ENCODE results near the gene GABRG3. TPM values are rescaled to one million over a fixed set of nuclear protein-coding genes. Genes with fewer than 3 reads are reported as not detected.

The GABRG3 gene
- total and polyA plus RNA-seq, 2 donors (not counting 3 experiments of a cell fraction or from before 2014, with no cell fraction given): not detected

DNA sequence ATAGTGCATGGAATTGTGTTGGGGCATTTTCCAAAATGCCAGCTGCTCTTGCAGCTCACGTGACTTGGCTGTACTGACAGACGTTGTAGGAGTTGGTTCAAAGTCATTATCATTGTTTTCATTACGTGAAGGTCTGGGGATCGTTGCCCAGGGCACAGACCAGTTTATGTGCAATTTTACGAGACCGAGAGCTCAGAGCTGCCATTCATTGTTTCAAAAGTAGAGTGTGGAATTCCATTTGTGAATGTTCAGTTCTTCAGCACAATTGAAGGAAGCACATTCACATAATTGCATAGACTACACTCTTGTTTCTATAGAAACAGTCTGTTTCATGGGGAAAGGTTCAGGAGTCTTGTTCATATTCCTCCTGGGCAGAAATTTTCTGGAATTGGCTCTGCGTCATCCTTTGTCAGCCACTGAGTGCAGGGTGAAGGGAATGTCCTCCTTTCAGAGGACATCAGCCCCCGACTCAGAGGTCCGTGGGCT lies 54.5 kb downstream of the GABRG3 start:
- FAIRE-seq: no peak
- Histone ChIP-seq H3K9ac (replicated peaks; ENCODE audit: extremely low read depth, insufficient read depth, low read length) (no peak overlapping the region), H4K20me1 (replicated peaks; ENCODE audit: control insufficient read depth, extremely low read depth, insufficient read depth, low read length) (no peaks in the 10 kb centered on the region), H3K4me2 (ENCODE audit: insufficient read depth, low read length) (no peak overlapping the region), H3K27ac (ENCODE audit: insufficient read depth, low read depth, low read length) (no peak overlapping the region), H3K9me1 (replicated peaks; ENCODE audit: control insufficient read depth, extremely low read depth, insufficient read depth, low read length) (no peaks in the 10 kb centered on the region), H3K79me2 (ENCODE audit: control insufficient read depth, insufficient read depth, low read length) (no peaks in the 10 kb centered on the region), H3K4me1 (ENCODE audit: control insufficient read depth, extremely low read depth, insufficient read depth, low read length) (no peaks in the 10 kb centered on the region), H2AFZ (ENCODE audit: low read depth, low read length) (no peak overlapping the region), H3K36me3 (ENCODE audit: control insufficient read depth in 2 of 2, extremely low read depth in 1 of 2, insufficient read depth in 2 of 2, low read length in 2 of 2) (no peaks in the 10 kb centered on the region), H3K9me3 (replicated peaks; ENCODE audit: control insufficient read depth, insufficient read depth, low read length) (peaks cover 3% of the 10 kb centered on the region), H3K4me3 (replicated peaks in 1 of 3; ENCODE audit: insufficient read depth in 1 of 3, low read depth in 1 of 3, low read length in 3 of 3) (no peak overlapping the region), H3K27me3 (ENCODE audit: control insufficient read depth in 2 of 2, insufficient read depth in 2 of 2, low read length in 2 of 2) (no peaks in the 10 kb centered on the region)
- no peak for TF ChIP-seq POLR2AphosphoS5 (IDR thresholded peaks at IDR 0.05; ENCODE audit: insufficient read depth, low read depth, low read length)
- TF ChIP-seq GATA2 (IDR thresholded peaks at IDR 0.05; ENCODE audit: insufficient read depth, insufficient read length, low read depth, low read length): no peak
- TF ChIP-seq, protein P1, sequence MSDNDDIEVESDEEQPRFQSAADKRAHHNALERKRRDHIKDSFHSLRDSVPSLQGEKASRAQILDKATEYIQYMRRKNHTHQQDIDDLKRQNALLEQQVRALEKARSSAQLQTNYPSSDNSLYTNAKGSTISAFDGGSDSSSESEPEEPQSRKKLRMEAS (IDR thresholded peaks at IDR 0.05; ENCODE audit: insufficient read depth, insufficient read length): no peak
- TF ChIP-seq FOS (IDR thresholded peaks at IDR 0.05; ENCODE audit: borderline replicate concordance, insufficient read depth, low read length): no peak
- DNase-seq (ENCODE audit: low read depth, low spot score): no peak
- BruUV-seq (replicated peaks): no TSS peak
- dilution Hi-C loops (cut with MboI; ENCODE audit: extremely low pct_ligation_motif_present, low sequenced_read_pairs) (no loop called here), intact Hi-C loops (cut with micrococcal nuclease) (no loop called here)
- ChIA-PET POLR2A (no interaction called here), CTCF (no interaction called here)

DNA sequence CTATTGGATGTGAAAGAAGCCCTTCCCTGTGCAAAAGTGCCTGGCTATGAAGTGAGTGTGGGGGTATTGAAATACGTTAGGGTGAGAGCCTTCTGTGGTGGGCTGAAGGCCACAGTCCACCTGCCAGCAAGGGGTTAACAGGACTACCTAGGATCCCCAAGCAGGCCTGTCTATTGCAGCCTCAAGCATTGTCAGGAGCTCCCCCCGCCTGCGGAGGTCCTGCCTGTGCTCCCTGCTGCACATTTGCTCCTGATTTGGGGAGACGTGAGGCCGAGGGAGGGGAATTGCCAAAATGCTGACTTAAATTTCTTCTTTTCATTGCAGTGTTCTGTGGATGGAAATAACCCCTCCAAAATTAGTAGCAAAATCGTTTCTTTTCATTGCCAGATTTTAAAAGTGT lies 56.2 kb downstream of the GABRG3 start:
- Histone ChIP-seq H3K27me3 (ENCODE audit: control insufficient read depth in 2 of 2, insufficient read depth in 2 of 2, low read length in 2 of 2) (no peaks in the 10 kb centered on the region), H3K79me2 (ENCODE audit: control insufficient read depth, insufficient read depth, low read length) (no peaks in the 10 kb centered on the region), H3K9me1 (replicated peaks; ENCODE audit: control insufficient read depth, extremely low read depth, insufficient read depth, low read length) (no peaks in the 10 kb centered on the region), H3K4me3 (replicated peaks in 1 of 3; ENCODE audit: insufficient read depth in 1 of 3, low read depth in 1 of 3, low read length in 3 of 3) (no peak overlapping the region), H3K4me2 (ENCODE audit: insufficient read depth, low read length) (no peak overlapping the region), H3K36me3 (ENCODE audit: control insufficient read depth in 2 of 2, extremely low read depth in 1 of 2, insufficient read depth in 2 of 2, low read length in 2 of 2) (no peaks in the 10 kb centered on the region), H3K9me3 (replicated peaks; ENCODE audit: control insufficient read depth, insufficient read depth, low read length) (peaks cover 3% of the 10 kb centered on the region), H3K27ac (ENCODE audit: insufficient read depth, low read depth, low read length) (no peak overlapping the region), H3K9ac (replicated peaks; ENCODE audit: extremely low read depth, insufficient read depth, low read length) (no peak overlapping the region), H2AFZ (ENCODE audit: low read depth, low read length) (no peak overlapping the region), H4K20me1 (replicated peaks; ENCODE audit: control insufficient read depth, extremely low read depth, insufficient read depth, low read length) (no peaks in the 10 kb centered on the region), H3K4me1 (ENCODE audit: control insufficient read depth, extremely low read depth, insufficient read depth, low read length) (no peaks in the 10 kb centered on the region)
- intact Hi-C loops (cut with micrococcal nuclease): no loop called here
- BruUV-seq (replicated peaks): no TSS peak
- ChIA-PET POLR2A (no interaction called here), CTCF (no interaction called here)
- no peak for TF ChIP-seq POLR2AphosphoS5 (IDR thresholded peaks at IDR 0.05; ENCODE audit: insufficient read depth, low read depth, low read length)
- TF ChIP-seq FOS (IDR thresholded peaks at IDR 0.05; ENCODE audit: borderline replicate concordance, insufficient read depth, low read length): no peak
- no peak for TF ChIP-seq JUN (IDR thresholded peaks at IDR 0.05; ENCODE audit: borderline replicate concordance, insufficient read depth, insufficient read length, low read depth)
- no peak for TF ChIP-seq POLR2A (IDR thresholded peaks at IDR 0.05; ENCODE audit: low read depth, low read length)
- no peak for TF ChIP-seq MYC (IDR thresholded peaks at IDR 0.05; ENCODE audit: low read depth, low read length)
- FAIRE-seq: no peak
- dilution Hi-C loops (cut with MboI; ENCODE audit: extremely low pct_ligation_motif_present, low sequenced_read_pairs): no loop called here
- DNase-seq (ENCODE audit: low read depth, low spot score): no peak

Measured in endothelial cell of umbilical vein (primary cell).